CD14-positive monocyte (primary cell): Measurements from ENCODE around the gene RNF135. TPM values are rescaled to one million over a fixed set of nuclear protein-coding genes. Genes with fewer than 3 reads are reported as not detected.
A peak's percentile ranks its signal among the peaks of the same experiment; 100 is the strongest.

ENCODE experiments used
- DNase-seq, 3 donors: peaks; one replicate each; pipeline ENCODE4 v3.0.0-alpha.2; 2011 to 2022
- H2AFZ ChIP-seq: 2 replicates; pipeline ENCODE4 v1.6.0; 2012; ENCODE audit warnings: mild to moderate bottlenecking, low read depth, low read length, inconsistent platforms; ENCODE audit not compliant: insufficient read depth, poor library complexity, severe bottlenecking
- H3K27ac ChIP-seq, 2 donors: 1 replicate in 1 of 2; 2 replicates in 1 of 2; pipeline ENCODE4 v1.5.1; 2012 to 2013; ENCODE audit warnings: low read length in 2 of 2, control low read depth in 1 of 2, inconsistent platforms in 1 of 2, low read depth in 1 of 2, mild to moderate bottlenecking in 1 of 2
- H3K27me3 ChIP-seq, 2 donors: one replicate each; pipeline versions ENCODE4 v1.6.0 to v1.6.1; 2011 to 2013; ENCODE audit warnings: low read length in 2 of 2; ENCODE audit not compliant: control insufficient read depth in 2 of 2, insufficient read depth in 2 of 2
- H3K36me3 ChIP-seq, 2 donors: replicated peaks in 1 of 2; 1 replicate in 1 of 2; 2 replicates in 1 of 2; pipeline versions ENCODE4 v1.5.1 to v1.6.1; 2012 to 2013; ENCODE audit warnings: low read length in 2 of 2, control low read depth in 1 of 2, inconsistent platforms in 1 of 2, mild to moderate bottlenecking in 1 of 2; ENCODE audit not compliant: insufficient read depth in 2 of 2, control insufficient read depth in 1 of 2
- H3K4me1 ChIP-seq, 2 donors: 1 replicate in 1 of 2; 2 replicates in 1 of 2; pipeline versions ENCODE4 v1.5.1 to v1.6.1; 2012 to 2013; ENCODE audit warnings: low read length in 2 of 2, control low read depth in 1 of 2, inconsistent platforms in 1 of 2, mild to moderate bottlenecking in 1 of 2, moderate library complexity in 1 of 2; ENCODE audit not compliant: insufficient read depth in 2 of 2, control insufficient read depth in 1 of 2
- H3K4me2 ChIP-seq: replicated peaks from 2 replicates; pipeline ENCODE3; 2012; ENCODE audit warnings: low read length, moderate library complexity, mild to moderate bottlenecking; ENCODE audit not compliant: poor library complexity, severe bottlenecking; ENCODE audit errors: extremely low read depth
- H3K4me3 ChIP-seq, 3 experiments: fragments of 200-600 bp in 1 of 3; sonication (generic) in 1 of 3; replicated peaks in 1 of 3; 1 replicate in 2 of 3; 2 replicates in 1 of 3; pipeline ENCODE4 v1.5.1; 2011 to 2013; ENCODE audit warnings: low read length in 3 of 3, mild to moderate bottlenecking in 3 of 3, control low read depth in 2 of 3, low read depth in 2 of 3, inconsistent platforms in 1 of 3, moderate library complexity in 1 of 3
- H3K79me2 ChIP-seq: 2 replicates; pipeline ENCODE4 v1.6.0; 2012; ENCODE audit warnings: mild to moderate bottlenecking, control low read depth, inconsistent platforms, low read length, moderate library complexity; ENCODE audit not compliant: insufficient read depth
- H3K9ac ChIP-seq: 2 replicates; pipeline ENCODE4 v1.6.0; 2017; ENCODE audit warnings: low read length, mild to moderate bottlenecking; ENCODE audit not compliant: insufficient read depth, poor library complexity, severe bottlenecking
- H3K9me3 ChIP-seq, 2 donors: replicated peaks in 1 of 2; 1 replicate in 1 of 2; 2 replicates in 1 of 2; pipeline versions ENCODE4 v1.5.1 to v1.6.1; 2012 to 2013; ENCODE audit warnings: low read length in 2 of 2, control low read depth in 1 of 2; ENCODE audit not compliant: control insufficient read depth in 1 of 2, insufficient read depth in 1 of 2
- H4K20me1 ChIP-seq: 2 replicates; pipeline ENCODE4 v1.6.0; 2012; ENCODE audit warnings: mild to moderate bottlenecking, low read length, control low read depth, moderate library complexity; ENCODE audit not compliant: insufficient read depth
- H3K27ac Mint-ChIP-seq, 7 donors: one replicate each; pipeline ENCODE4 v1.8.0; 2020; ENCODE audit warnings: mild to moderate bottlenecking in 7 of 7, mixed read lengths in 7 of 7, moderate library complexity in 6 of 7, inconsistent platforms in 2 of 7
- H3K27me3 Mint-ChIP-seq, 3 donors: one replicate each; pipeline ENCODE4 v1.8.0; 2021 to 2022; ENCODE audit warnings: low read depth in 3 of 3, mild to moderate bottlenecking in 3 of 3, mixed read lengths in 3 of 3, moderate library complexity in 3 of 3, inconsistent platforms in 1 of 3
- H3K36me3 Mint-ChIP-seq, 2 donors: one replicate each; pipeline ENCODE4 v1.8.0; 2020; ENCODE audit warnings: mixed read lengths in 2 of 2, inconsistent platforms in 1 of 2, mild to moderate bottlenecking in 1 of 2
- H3K4me1 Mint-ChIP-seq: one replicate; pipeline ENCODE4 v1.8.0; 2020; ENCODE audit warnings: mild to moderate bottlenecking, mixed read lengths
- H3K4me3 Mint-ChIP-seq, 2 donors: one replicate each; pipeline ENCODE4 v1.8.0; 2020; ENCODE audit warnings: mild to moderate bottlenecking in 2 of 2, mixed read lengths in 2 of 2, moderate library complexity in 1 of 2
- H3K9me3 Mint-ChIP-seq, 7 donors: one replicate each; pipeline ENCODE4 v1.8.0; 2020 to 2022; ENCODE audit warnings: mixed read lengths in 7 of 7, mild to moderate bottlenecking in 6 of 7, moderate library complexity in 6 of 7, inconsistent platforms in 2 of 7
- WGBS: methylation state at CpG from one replicate; pipeline ENCODE4 v1.1.5; 2013; ENCODE audit warnings: missing lambda C conversion rate; ENCODE audit not compliant: insufficient coverage; 5-methylcytosine and 5-hydroxymethylcytosine counted together
- intact Hi-C, 2 donors: fragments of 100-400 bp; cut with micrococcal nuclease; formaldehyde crosslinking; loops; one replicate each; pipeline versions ENCODE4 v1.15.0 to v1.15.1; 2023
- polyA plus RNA-seq, 3 donors: library from polyadenylated mRNA; depleted of rRNA in 1 of 3; unstranded in 2 of 3; stranded (reverse) in 1 of 3; fragments of 300-500 nt in 2 of 3; fragments of >200 nt in 1 of 3; fragmentation: Illumina TruSeq in 2 of 3; gene quantifications; 1 replicate in 2 of 3; 2 replicates in 1 of 3; pipeline ENCODE4 v1.2.3, GENCODE V29; 2012 to 2021
- TF ChIP-seq, protein P1 (sequence below): fragments of 200-600 bp; IDR thresholded peaks from one replicate; pipeline ENCODE4 v1.8.0; 2022; ENCODE audit warnings: antibody characterized with exemption, mild to moderate bottlenecking

RNF135 gene
- polyA plus RNA-seq, 3 donors, result 51.4 to 74.8 (median 66.6) TPM

GRCh38 chr17:30942308-30943079 is 28.3 kb upstream of the RNF135 start:
- TF ChIP-seq, protein P1, sequence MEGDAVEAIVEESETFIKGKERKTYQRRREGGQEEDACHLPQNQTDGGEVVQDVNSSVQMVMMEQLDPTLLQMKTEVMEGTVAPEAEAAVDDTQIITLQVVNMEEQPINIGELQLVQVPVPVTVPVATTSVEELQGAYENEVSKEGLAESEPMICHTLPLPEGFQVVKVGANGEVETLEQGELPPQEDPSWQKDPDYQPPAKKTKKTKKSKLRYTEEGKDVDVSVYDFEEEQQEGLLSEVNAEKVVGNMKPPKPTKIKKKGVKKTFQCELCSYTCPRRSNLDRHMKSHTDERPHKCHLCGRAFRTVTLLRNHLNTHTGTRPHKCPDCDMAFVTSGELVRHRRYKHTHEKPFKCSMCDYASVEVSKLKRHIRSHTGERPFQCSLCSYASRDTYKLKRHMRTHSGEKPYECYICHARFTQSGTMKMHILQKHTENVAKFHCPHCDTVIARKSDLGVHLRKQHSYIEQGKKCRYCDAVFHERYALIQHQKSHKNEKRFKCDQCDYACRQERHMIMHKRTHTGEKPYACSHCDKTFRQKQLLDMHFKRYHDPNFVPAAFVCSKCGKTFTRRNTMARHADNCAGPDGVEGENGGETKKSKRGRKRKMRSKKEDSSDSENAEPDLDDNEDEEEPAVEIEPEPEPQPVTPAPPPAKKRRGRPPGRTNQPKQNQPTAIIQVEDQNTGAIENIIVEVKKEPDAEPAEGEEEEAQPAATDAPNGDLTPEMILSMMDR, result no peak
- no CpG with 5 or more reads among the region's 4 CpGs for WGBS
- peaks cover 80 to 95% of the 10 kb centered on the region in 2 donors for H3K36me3 Mint-ChIP-seq
- peaks cover 0 to 2% (median 2%) of the 10 kb centered on the region in 3 donors for H3K27me3 Mint-ChIP-seq
- no peaks in the 10 kb centered on the region for H3K9me3 ChIP-seq
- peaks cover 70 to 95% of the 10 kb centered on the region in 2 donors for H3K36me3 ChIP-seq
- H3K4me3 ChIP-seq, result no peak overlapping the region
- H2AFZ ChIP-seq, result no peak overlapping the region
- no peaks in the 10 kb centered on the region for H3K27me3 ChIP-seq
- H3K9me3 Mint-ChIP-seq, result peaks cover 0 to 2% (median 0%) of the 10 kb centered on the region in 7 donors
- no peaks in the 10 kb centered on the region for H4K20me1 ChIP-seq
- no peak overlapping the region for H3K27ac Mint-ChIP-seq
- H3K79me2 ChIP-seq, result no peaks in the 10 kb centered on the region
- peaks cover 17% of the 10 kb centered on the region for H3K4me1 Mint-ChIP-seq
- intact Hi-C loops, result no loop called here
- no peak overlapping the region for H3K9ac ChIP-seq
- no peak overlapping the region for H3K4me3 Mint-ChIP-seq
- no peak for DNase-seq
- no peak overlapping the region for H3K4me2 ChIP-seq
- peaks cover 17 to 24% of the 10 kb centered on the region in 2 donors for H3K4me1 ChIP-seq
- no peak overlapping the region for H3K27ac ChIP-seq

- Mint-ChIP-seq H3K4me1 (peaks cover 38% of the 10 kb centered on the region), H3K27ac (peak overlapping the region in 3 of 7 donors; percentile 6 to 57 (median 7)), H3K9me3 (peaks cover 0 to 3% (median 0%) of the 10 kb centered on the region in 7 donors), H3K4me3 (no peak overlapping the region), H3K27me3 (peaks cover 0 to 4% (median 3%) of the 10 kb centered on the region in 3 donors), H3K36me3 (peaks cover 71 to 86% of the 10 kb centered on the region in 2 donors)
- H3K4me3 ChIP-seq, result no peak overlapping the region
- TF ChIP-seq, protein P1, result no peak
- no peak overlapping the region for H2AFZ ChIP-seq
- H4K20me1 ChIP-seq, result no peaks in the 10 kb centered on the region
- H3K79me2 ChIP-seq, result peaks cover 9% of the 10 kb centered on the region
- H3K9ac ChIP-seq, result no peak overlapping the region
- H3K36me3 ChIP-seq, result peaks cover 49 to 62% of the 10 kb centered on the region in 2 donors
- no peaks in the 10 kb centered on the region for H3K9me3 ChIP-seq
- H3K27me3 ChIP-seq, result no peaks in the 10 kb centered on the region
- no CpG with 5 or more reads among the region's 5 CpGs for WGBS
- H3K27ac ChIP-seq, result no peak overlapping the region
- H3K4me1 ChIP-seq, result peaks cover 43% of the 10 kb centered on the region in 2 donors
- DNase-seq, result no peak
- intact Hi-C loops, result no loop called here
- no peak overlapping the region for H3K4me2 ChIP-seq
Measured at GRCh38 chr17:30947796-30948195, 23.0 kb upstream of the RNF135 start.
